Activated CD4-positive, alpha-beta T cell treated with anti-CD3 and anti-CD28 coated beads, Interleukin-2, amount 10 ng/mL, durations not matched to agents 24 days and 14 days (primary cell): Measurements from ENCODE around the gene CDH20. TPM values are rescaled to one million over a fixed set of nuclear protein-coding genes. Genes with fewer than 3 reads are reported as not detected.
"Not testable (repeated sequence)": the region's sequence is repeated elsewhere in the genome, so short reads cannot be mapped to it uniquely, and the experiment has no call there.

Experiments used
- DNase-seq: peaks from one replicate; pipeline ENCODE4 v3.0.0; 2022
- H3K27ac Mint-ChIP-seq: one replicate; pipeline ENCODE4 v1.8.0; 2022; ENCODE audit warnings: mild to moderate bottlenecking, mixed read lengths
- H3K27me3 Mint-ChIP-seq: one replicate; pipeline ENCODE4 v1.8.0; 2022; ENCODE audit warnings: mixed read lengths
- H3K36me3 Mint-ChIP-seq: one replicate; pipeline ENCODE4 v1.8.0; 2022; ENCODE audit warnings: low read depth, mild to moderate bottlenecking, mixed read lengths
- H3K4me1 Mint-ChIP-seq: one replicate; pipeline ENCODE4 v1.8.0; 2021; ENCODE audit warnings: mixed read lengths
- H3K4me3 Mint-ChIP-seq: one replicate; pipeline ENCODE4 v1.8.0; 2022; ENCODE audit warnings: mild to moderate bottlenecking, moderate library complexity, mixed read lengths
- H3K9me3 Mint-ChIP-seq: one replicate; pipeline ENCODE4 v1.8.0; 2021; ENCODE audit warnings: mixed read lengths
- intact Hi-C: fragments of 100-400 bp; cut with micrococcal nuclease; formaldehyde crosslinking; loops from one replicate; pipeline ENCODE4 v1.15.1; 2023
- total RNA-seq: library from RNA; stranded (reverse); gene quantifications from 2 replicates; pipeline ENCODE4 v1.2.3, GENCODE V29; 2022

The CDH20 gene
- total RNA-seq, 1 donor from 2014 or later: 0.12 TPM

DNA sequence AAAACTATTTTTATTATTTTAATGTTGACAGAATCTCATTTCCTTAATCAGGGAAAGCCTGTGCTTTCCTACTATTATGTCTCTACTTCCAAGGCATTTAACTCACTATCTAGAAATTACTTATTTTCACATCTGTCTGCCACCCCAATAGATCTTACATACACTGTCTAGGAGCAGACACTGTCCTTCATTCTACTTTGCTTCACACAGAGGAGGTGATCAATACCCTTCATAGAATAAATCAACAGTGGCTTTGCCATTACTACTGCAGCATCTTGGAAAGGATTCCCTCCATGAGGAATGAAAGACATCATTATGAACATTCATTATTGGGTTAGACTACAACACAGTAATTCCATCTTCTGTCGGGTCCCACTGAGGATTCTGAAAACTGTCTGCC, 31.7 kb downstream of the CDH20 start:
- Mint-ChIP-seq H3K4me1 (peaks cover 5% of the 10 kb centered on the region), H3K9me3 (no peaks in the 10 kb centered on the region), H3K27me3 (no peaks in the 10 kb centered on the region), H3K4me3 (no peak overlapping the region), H3K27ac (no peak overlapping the region), H3K36me3 (no peaks in the 10 kb centered on the region)
- no peak for DNase-seq
- intact Hi-C loops: no loop called here

GRCh38 chr18:61368001-61368400, 34.8 kb downstream of the CDH20 start:
- Mint-ChIP-seq H3K4me1 (no peaks in the 10 kb centered on the region), H3K4me3 (no peak overlapping the region), H3K27ac (no peak overlapping the region), H3K27me3 (no peaks in the 10 kb centered on the region), H3K9me3 (no peaks in the 10 kb centered on the region), H3K36me3 (no peaks in the 10 kb centered on the region)
- DNase-seq: no peak
- intact Hi-C loops: no loop called here

DNA sequence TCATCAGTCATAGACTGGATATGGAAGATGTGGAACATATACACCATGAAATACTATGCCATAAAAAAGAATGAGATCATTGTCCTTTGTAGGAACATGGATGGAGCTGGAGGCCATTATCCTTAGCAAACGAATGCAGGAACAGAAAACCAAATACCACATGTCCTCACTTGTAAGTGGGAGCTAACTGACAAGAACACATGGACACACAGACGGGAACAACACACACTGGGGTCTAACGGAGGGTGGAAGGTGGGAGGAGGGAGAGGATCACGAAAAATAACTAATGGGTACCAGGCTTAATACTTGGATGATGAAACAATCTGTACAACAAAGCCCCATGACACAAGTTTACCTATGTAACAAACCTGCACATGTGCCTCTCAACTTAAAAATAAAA, 36.4 kb downstream of the CDH20 start:
- H3K36me3 Mint-ChIP-seq, H3K9me3 Mint-ChIP-seq, intact Hi-C loops, H3K4me3 Mint-ChIP-seq, H3K27me3 Mint-ChIP-seq, H3K27ac Mint-ChIP-seq, DNase-seq, H3K4me1 Mint-ChIP-seq: not testable (repeated sequence)

GRCh38 chr18:61371111-61371510, 37.9 kb downstream of the CDH20 start:
- Mint-ChIP-seq H3K36me3 (no peaks in the 10 kb centered on the region), H3K4me1 (no peaks in the 10 kb centered on the region), H3K27me3 (no peaks in the 10 kb centered on the region), H3K4me3 (no peak overlapping the region), H3K9me3 (no peaks in the 10 kb centered on the region), H3K27ac (no peak overlapping the region)
- no peak for DNase-seq
- intact Hi-C loops: no loop called here

GRCh38 chr18:61379827-61380226, 46.6 kb downstream of the CDH20 start:
- DNase-seq: no peak
- intact Hi-C loops: no loop called here
- Mint-ChIP-seq H3K36me3 (no peaks in the 10 kb centered on the region), H3K4me1 (no peaks in the 10 kb centered on the region), H3K9me3 (no peaks in the 10 kb centered on the region), H3K27me3 (no peaks in the 10 kb centered on the region), H3K4me3 (no peak overlapping the region), H3K27ac (no peak overlapping the region)

DNA sequence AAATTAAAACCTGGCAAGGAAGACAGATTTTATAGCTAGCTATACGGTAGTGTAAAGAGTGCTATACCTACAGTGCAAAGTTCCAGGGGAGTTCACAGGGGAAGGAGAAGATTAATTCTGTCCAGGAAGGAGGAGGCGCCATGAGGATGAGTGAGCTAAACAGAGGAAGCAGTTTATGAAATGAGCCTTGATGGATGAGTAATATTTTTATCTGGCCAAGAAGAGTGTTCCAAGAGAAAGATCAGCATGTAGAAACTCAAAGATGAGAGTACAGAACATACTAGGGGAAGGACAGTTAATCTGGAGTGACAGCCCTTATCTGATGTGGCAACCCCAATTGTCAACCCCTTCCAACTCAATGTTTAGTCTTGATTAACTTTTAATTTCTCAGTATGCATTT, 54.8 kb downstream of the CDH20 start:
- DNase-seq: no peak
- no peaks in the 10 kb centered on the region for H3K4me1 Mint-ChIP-seq
- intact Hi-C loops: no loop called here
- no peaks in the 10 kb centered on the region for H3K36me3 Mint-ChIP-seq
- H3K4me3 Mint-ChIP-seq: no peak overlapping the region
- H3K27ac Mint-ChIP-seq: no peak overlapping the region
- H3K27me3 Mint-ChIP-seq: no peaks in the 10 kb centered on the region
- H3K9me3 Mint-ChIP-seq: no peaks in the 10 kb centered on the region

- intact Hi-C loops: no loop called here
- no peak overlapping the region for H3K27ac Mint-ChIP-seq
- H3K36me3 Mint-ChIP-seq: no peaks in the 10 kb centered on the region
- no peak for DNase-seq
- H3K9me3 Mint-ChIP-seq: no peaks in the 10 kb centered on the region
- H3K4me1 Mint-ChIP-seq: no peaks in the 10 kb centered on the region
- H3K27me3 Mint-ChIP-seq: no peaks in the 10 kb centered on the region
- H3K4me3 Mint-ChIP-seq: no peak overlapping the region
Observed at GRCh38 chr18:61394983-61395382, 61.8 kb downstream of the CDH20 start.

DNA sequence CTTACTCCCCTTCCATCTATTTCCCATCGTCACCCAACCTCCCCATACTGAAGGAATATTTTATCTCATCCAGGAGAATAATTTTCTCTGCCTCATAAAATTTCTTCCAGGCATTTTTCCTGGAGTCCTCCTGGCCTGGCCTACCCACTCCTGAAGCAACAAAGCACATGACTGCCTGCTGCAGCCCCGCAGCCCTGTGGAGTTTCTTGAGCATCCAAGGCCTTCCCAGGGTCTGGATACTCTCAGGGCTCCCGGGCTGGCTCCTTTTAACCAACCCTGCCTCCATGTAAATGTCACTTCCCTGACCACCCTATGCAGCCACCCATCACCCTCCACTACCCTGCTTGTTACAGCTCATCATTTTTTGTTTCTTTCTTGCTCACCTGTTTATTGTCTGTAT, 64.0 kb downstream of the CDH20 start:
- Mint-ChIP-seq H3K36me3 (no peaks in the 10 kb centered on the region), H3K4me1 (no peaks in the 10 kb centered on the region), H3K4me3 (no peak overlapping the region), H3K9me3 (no peaks in the 10 kb centered on the region), H3K27ac (no peak overlapping the region), H3K27me3 (no peaks in the 10 kb centered on the region)
- intact Hi-C loops: no loop called here
- no peak for DNase-seq

DNA sequence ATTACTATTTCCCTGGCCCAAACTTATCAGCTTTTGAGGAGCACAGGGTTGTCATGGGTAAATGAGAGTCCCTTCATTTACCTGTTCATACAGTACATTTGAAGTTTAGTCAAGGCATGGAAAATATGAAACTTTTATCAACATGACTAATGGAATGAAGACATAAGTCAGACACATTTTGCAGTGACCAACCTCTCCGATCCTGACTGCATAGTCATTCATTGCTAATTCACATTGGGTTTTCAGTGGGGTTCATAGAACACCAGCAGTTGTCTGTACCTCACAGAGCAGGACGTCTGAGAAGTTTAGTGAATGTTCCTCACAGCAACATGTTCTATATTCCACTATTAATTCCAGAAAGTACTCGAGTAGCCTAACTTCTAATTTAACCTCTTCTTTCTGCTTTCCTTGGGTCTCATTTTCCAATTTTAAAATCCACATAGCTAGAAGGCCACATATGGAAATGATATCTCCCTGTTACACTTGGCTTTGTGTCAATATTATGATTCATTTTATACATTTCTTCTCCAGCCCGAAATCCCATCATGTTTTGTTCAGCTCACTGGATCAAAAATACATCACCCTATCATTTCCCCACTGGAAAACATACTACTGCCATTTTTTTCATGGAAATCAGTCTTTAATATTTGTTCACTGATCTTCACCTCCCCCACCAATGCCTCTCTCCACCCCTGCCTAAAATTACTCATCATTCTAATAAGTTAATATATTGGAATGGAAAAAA, 65.9 kb downstream of the CDH20 start:
- Mint-ChIP-seq H3K27me3 (no peaks in the 10 kb centered on the region), H3K9me3 (no peaks in the 10 kb centered on the region), H3K4me1 (no peaks in the 10 kb centered on the region), H3K36me3 (no peaks in the 10 kb centered on the region), H3K4me3 (no peak overlapping the region), H3K27ac (no peak overlapping the region)
- no peak for DNase-seq
- intact Hi-C loops: no loop called here

GRCh38 chr18:61400016-61400635, 66.9 kb downstream of the CDH20 start:
- H3K4me1 Mint-ChIP-seq: no peaks in the 10 kb centered on the region
- H3K27me3 Mint-ChIP-seq: no peaks in the 10 kb centered on the region
- H3K36me3 Mint-ChIP-seq: no peaks in the 10 kb centered on the region
- H3K27ac Mint-ChIP-seq: no peak overlapping the region
- no peak overlapping the region for H3K4me3 Mint-ChIP-seq
- H3K9me3 Mint-ChIP-seq: no peaks in the 10 kb centered on the region
- intact Hi-C loops: no loop called here
- DNase-seq: no peak

DNA sequence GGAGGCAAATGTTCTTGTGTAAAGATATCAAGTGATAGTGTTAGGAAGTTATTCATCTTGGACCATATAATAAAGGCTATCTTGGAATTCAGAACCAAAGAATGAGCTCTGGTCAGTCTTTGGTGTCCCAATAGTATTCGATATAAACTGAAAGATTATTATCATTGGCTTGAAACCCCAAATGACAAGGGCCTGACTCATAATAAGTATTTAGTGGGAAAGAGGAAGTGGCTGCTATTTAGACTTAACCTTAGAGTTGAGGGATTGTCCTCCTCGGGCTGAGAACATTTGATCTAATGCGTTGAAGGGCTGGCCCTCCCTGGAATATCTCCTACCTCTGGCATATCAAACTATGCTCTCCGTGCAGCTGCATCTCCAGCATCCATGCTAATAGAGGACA, 67.5 kb downstream of the CDH20 start:
- H3K36me3 Mint-ChIP-seq: no peaks in the 10 kb centered on the region
- intact Hi-C loops: no loop called here
- no peaks in the 10 kb centered on the region for H3K27me3 Mint-ChIP-seq
- H3K9me3 Mint-ChIP-seq: no peaks in the 10 kb centered on the region
- H3K4me3 Mint-ChIP-seq: no peak overlapping the region
- H3K27ac Mint-ChIP-seq: no peak overlapping the region
- H3K4me1 Mint-ChIP-seq: no peaks in the 10 kb centered on the region
- no peak for DNase-seq

DNA sequence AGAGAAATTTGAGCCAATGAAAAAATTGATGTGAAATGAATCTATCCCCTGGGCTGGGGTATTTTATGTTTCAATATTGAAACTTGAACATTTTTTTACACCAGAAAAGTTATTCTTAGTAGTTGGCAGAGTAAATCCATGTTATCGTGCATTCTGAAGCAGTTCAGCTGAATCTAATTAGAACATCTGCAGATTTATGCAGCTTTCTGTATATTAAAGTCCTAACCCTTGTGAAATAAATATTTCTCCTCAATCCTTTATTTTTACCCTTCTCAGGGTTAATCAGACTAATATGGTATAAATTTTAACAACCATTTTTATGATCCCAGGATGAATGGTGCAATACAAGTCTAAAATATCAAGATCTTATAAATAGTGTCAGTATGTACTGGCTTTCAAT, 69.5 kb downstream of the CDH20 start:
- DNase-seq: no peak
- Mint-ChIP-seq H3K27me3 (no peaks in the 10 kb centered on the region), H3K4me3 (no peak overlapping the region), H3K4me1 (no peaks in the 10 kb centered on the region), H3K9me3 (no peaks in the 10 kb centered on the region), H3K36me3 (no peaks in the 10 kb centered on the region), H3K27ac (no peak overlapping the region)
- intact Hi-C loops: no loop called here

DNA sequence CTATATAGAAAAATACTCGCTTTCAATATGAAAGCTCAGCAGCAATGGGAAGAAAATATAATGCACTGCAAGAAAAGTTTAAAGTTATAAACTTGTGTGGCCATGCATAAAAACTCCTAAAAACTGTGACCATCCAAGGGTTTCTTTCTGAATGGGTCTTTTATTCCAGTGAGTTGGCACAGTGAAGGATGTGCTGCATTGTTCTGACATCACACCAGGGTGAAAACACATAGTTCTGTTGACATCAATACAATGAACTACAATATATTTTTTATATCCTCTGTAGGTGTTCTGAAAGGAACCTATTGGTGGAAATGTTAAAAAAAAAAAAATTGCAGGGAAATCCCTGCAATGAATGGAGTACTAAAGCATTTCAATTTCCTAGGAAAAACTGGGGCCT, 80.2 kb downstream of the CDH20 start:
- no peaks in the 10 kb centered on the region for H3K9me3 Mint-ChIP-seq
- H3K27me3 Mint-ChIP-seq: no peaks in the 10 kb centered on the region
- H3K4me1 Mint-ChIP-seq: no peaks in the 10 kb centered on the region
- no peak overlapping the region for H3K27ac Mint-ChIP-seq
- H3K4me3 Mint-ChIP-seq: no peak overlapping the region
- intact Hi-C loops: no loop called here
- no peak for DNase-seq
- H3K36me3 Mint-ChIP-seq: no peaks in the 10 kb centered on the region

- Mint-ChIP-seq H3K27me3 (no peaks in the 10 kb centered on the region), H3K36me3 (no peaks in the 10 kb centered on the region), H3K4me1 (no peaks in the 10 kb centered on the region), H3K4me3 (no peak overlapping the region), H3K9me3 (no peaks in the 10 kb centered on the region), H3K27ac (no peak overlapping the region)
- DNase-seq: no peak
- intact Hi-C loops: no loop called here
Observed at GRCh38 chr18:61414086-61414485, 80.9 kb downstream of the CDH20 start.

- H3K4me3 Mint-ChIP-seq: no peak overlapping the region
- intact Hi-C loops: no loop called here
- H3K4me1 Mint-ChIP-seq: no peaks in the 10 kb centered on the region
- no peaks in the 10 kb centered on the region for H3K9me3 Mint-ChIP-seq
- no peaks in the 10 kb centered on the region for H3K27me3 Mint-ChIP-seq
- no peak overlapping the region for H3K27ac Mint-ChIP-seq
- H3K36me3 Mint-ChIP-seq: no peaks in the 10 kb centered on the region
- DNase-seq: no peak
Observed at GRCh38 chr18:61419763-61420162, 86.5 kb downstream of the CDH20 start.
